ENCODE results near the gene RTKN. TPM values are rescaled to one million over a fixed set of nuclear protein-coding genes. Genes with fewer than 3 reads are reported as not detected.
A peak's percentile ranks its signal among the peaks of the same experiment; 100 is the strongest.

RTKN gene
- total RNA-seq, 1 donor from 2014 or later = 24.6 TPM

- peaks cover 35% of the 10 kb centered on the region for H3K4me1 ChIP-seq
- DNase-seq (ENCODE audit: extremely low spot score in 2 of 2) = peak in 1 of 2 donors; percentile 98
- H3K36me3 ChIP-seq = no peaks in the 10 kb centered on the region
- H3K27me3 ChIP-seq = no peaks in the 10 kb centered on the region
- intact Hi-C loops (cut with DNase I) = loop anchor here (2.0 to 10.0 kb wide), 2 partner anchors 104 to 748 kb away; partner anchors contain the start of gene TPRKB
- TF ChIP-seq POLR2A (IDR thresholded peaks at IDR 0.05) (peak in 1 of 2 donors; percentile 29), POLR2AphosphoS5 (IDR thresholded peaks at IDR 0.05; ENCODE audit: insufficient read depth in 1 of 2, low read depth in 1 of 2) (peak; percentile 89 to 98), CTCF (IDR thresholded peaks at IDR 0.05) (peak; percentile 49 to 83 (median 76))
- peak within 1 kb of the TSS; percentile 75 to 79 for H3K4me3 ChIP-seq
- no peaks in the 10 kb centered on the region for H3K9me3 ChIP-seq
- peak within 1 kb of the TSS; percentile 87 for H3K27ac ChIP-seq
Measured at GRCh38 chr2:74482801-74483674, 41.3 kb upstream of the RTKN start, which contains the start of the genes CCDC142 and TTC31. TSS of gene CCDC142 (minus strand) at chr2:74482998. CDS start at chr2:74482837, 161 bp downstream. TSS of gene TTC31 (plus strand) at chr2:74483081. CDS start at chr2:74483096, 15 bp downstream.

GRCh38 chr2:74481961-74482800 lies 40.4 kb upstream of the RTKN start:
- no peak for TF ChIP-seq POLR2AphosphoS5 (IDR thresholded peaks at IDR 0.05; ENCODE audit: insufficient read depth in 1 of 2, low read depth in 1 of 2)
- no peak for TF ChIP-seq CTCF (IDR thresholded peaks at IDR 0.05)
- TF ChIP-seq POLR2A (IDR thresholded peaks at IDR 0.05) = no peak
- no peak for DNase-seq (ENCODE audit: extremely low spot score in 2 of 2)
- Histone ChIP-seq H3K9me3 (no peaks in the 10 kb centered on the region), H3K27ac (peak overlapping the region; percentile 87), H3K27me3 (no peaks in the 10 kb centered on the region), H3K4me3 (peak overlapping the region; percentile 75 to 79), H3K36me3 (peaks cover 0 to 5% of the 10 kb centered on the region in 2 donors), H3K4me1 (peaks cover 35% of the 10 kb centered on the region)
- intact Hi-C loops (cut with DNase I) = loop anchor here (2.0 to 10.0 kb wide), 2 partner anchors 105 to 747 kb away; partner anchors contain the start of gene TPRKB

- TF ChIP-seq POLR2A (IDR thresholded peaks at IDR 0.05) (no peak), POLR2AphosphoS5 (IDR thresholded peaks at IDR 0.05; ENCODE audit: insufficient read depth in 1 of 2, low read depth in 1 of 2) (no peak), CTCF (IDR thresholded peaks at IDR 0.05) (no peak)
- H3K9me3 ChIP-seq = no peaks in the 10 kb centered on the region
- DNase-seq (ENCODE audit: extremely low spot score in 2 of 2) = no peak
- H3K36me3 ChIP-seq = peaks cover 0 to 5% of the 10 kb centered on the region in 2 donors
- H3K4me1 ChIP-seq = peaks cover 35% of the 10 kb centered on the region
- H3K27me3 ChIP-seq = no peaks in the 10 kb centered on the region
- peak overlapping the region; percentile 75 to 79 for H3K4me3 ChIP-seq
- no peak overlapping the region for H3K27ac ChIP-seq
- intact Hi-C loops (cut with DNase I) = loop anchor here (10.0 kb wide), 1 partner anchor 747 kb away; the partner anchor contains the start of gene TPRKB
Measured at GRCh38 chr2:74481431-74481830, 39.7 kb upstream of the RTKN start.

GRCh38 chr2:74474899-74475298 lies 33.2 kb upstream of the RTKN start:
- H3K9me3 ChIP-seq = no peaks in the 10 kb centered on the region
- TF ChIP-seq POLR2AphosphoS5 (IDR thresholded peaks at IDR 0.05; ENCODE audit: insufficient read depth in 1 of 2, low read depth in 1 of 2) (no peak), CTCF (IDR thresholded peaks at IDR 0.05) (no peak)
- no peaks in the 10 kb centered on the region for H3K27me3 ChIP-seq
- no peak overlapping the region for H3K4me3 ChIP-seq
- no peak overlapping the region for H3K27ac ChIP-seq
- no peak for DNase-seq (ENCODE audit: extremely low spot score in 2 of 2)
- peaks cover 23% of the 10 kb centered on the region for H3K4me1 ChIP-seq
- intact Hi-C loops (cut with DNase I) = no loop called here
- peaks cover 0 to 20% of the 10 kb centered on the region in 2 donors for H3K36me3 ChIP-seq

All from vagina (tissue), 2 donors.